ENCODE results near the gene EFEMP1. TPM values are rescaled to one million over a fixed set of nuclear protein-coding genes. Genes with fewer than 3 reads are reported as not detected.

Gene EFEMP1
- total and polyA plus RNA-seq, 2 experiments from 2014 or later, result 54.6 to 63.4 TPM

DNA sequence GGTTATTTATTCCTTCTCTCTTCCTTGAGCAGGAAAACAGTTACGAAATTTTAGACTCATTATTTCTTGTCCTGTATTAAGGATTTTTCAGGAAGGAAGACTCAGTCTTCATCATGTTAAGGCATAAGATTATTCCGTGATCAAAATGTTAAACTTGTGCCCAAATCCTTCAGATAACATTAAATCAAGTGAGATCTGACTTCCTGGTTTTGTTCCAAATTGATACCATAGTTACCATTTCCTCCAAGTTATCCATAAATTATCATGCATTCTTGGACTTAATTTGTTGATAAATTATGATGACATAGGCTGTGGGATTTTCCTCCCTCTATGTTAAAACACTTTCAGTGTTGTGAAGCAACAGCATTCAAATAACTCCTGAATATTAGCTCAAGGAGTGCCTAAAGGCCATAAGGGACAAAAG is 31.9 kb downstream of the EFEMP1 start:
- Histone ChIP-seq H3K27me3 (no peaks in the 10 kb centered on the region), H4K20me1 (ENCODE audit: insufficient read depth, poor library complexity, severe bottlenecking) (no peaks in the 10 kb centered on the region), H3K9me3 (ENCODE audit: low read depth) (no peaks in the 10 kb centered on the region), H2AFZ (no peak overlapping the region), H3K79me2 (no peaks in the 10 kb centered on the region), H3K4me3 (no peak overlapping the region), H3K27ac (no peak overlapping the region), H3K36me3 (replicated peaks; ENCODE audit: insufficient read depth, low read depth) (no peaks in the 10 kb centered on the region), H3K4me2 (no peak overlapping the region), H3K4me1 (ENCODE audit: insufficient read depth) (no peaks in the 10 kb centered on the region), H3K9me2 (replicated peaks; ENCODE audit: insufficient read depth) (no peaks in the 10 kb centered on the region)
- WGBS (ENCODE audit: low lambda C conversion rate, missing lambda C conversion rate), result 87% methylated on average over 2 of the region's 2 CpGs
- no peak for DNase-seq (ENCODE audit: low spot score)
- TF ChIP-seq, protein P1, sequence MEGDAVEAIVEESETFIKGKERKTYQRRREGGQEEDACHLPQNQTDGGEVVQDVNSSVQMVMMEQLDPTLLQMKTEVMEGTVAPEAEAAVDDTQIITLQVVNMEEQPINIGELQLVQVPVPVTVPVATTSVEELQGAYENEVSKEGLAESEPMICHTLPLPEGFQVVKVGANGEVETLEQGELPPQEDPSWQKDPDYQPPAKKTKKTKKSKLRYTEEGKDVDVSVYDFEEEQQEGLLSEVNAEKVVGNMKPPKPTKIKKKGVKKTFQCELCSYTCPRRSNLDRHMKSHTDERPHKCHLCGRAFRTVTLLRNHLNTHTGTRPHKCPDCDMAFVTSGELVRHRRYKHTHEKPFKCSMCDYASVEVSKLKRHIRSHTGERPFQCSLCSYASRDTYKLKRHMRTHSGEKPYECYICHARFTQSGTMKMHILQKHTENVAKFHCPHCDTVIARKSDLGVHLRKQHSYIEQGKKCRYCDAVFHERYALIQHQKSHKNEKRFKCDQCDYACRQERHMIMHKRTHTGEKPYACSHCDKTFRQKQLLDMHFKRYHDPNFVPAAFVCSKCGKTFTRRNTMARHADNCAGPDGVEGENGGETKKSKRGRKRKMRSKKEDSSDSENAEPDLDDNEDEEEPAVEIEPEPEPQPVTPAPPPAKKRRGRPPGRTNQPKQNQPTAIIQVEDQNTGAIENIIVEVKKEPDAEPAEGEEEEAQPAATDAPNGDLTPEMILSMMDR (IDR thresholded peaks at IDR 0.05; ENCODE audit: poor library complexity), result no peak
- TF ChIP-seq EZH2phosphoT487 (IDR thresholded peaks at IDR 0.05; ENCODE audit: low read depth, severe bottlenecking, unreplicated experiment) (no peak), EZH2 (IDR thresholded peaks at IDR 0.05; ENCODE audit: borderline replicate concordance) (no peak)

DNA sequence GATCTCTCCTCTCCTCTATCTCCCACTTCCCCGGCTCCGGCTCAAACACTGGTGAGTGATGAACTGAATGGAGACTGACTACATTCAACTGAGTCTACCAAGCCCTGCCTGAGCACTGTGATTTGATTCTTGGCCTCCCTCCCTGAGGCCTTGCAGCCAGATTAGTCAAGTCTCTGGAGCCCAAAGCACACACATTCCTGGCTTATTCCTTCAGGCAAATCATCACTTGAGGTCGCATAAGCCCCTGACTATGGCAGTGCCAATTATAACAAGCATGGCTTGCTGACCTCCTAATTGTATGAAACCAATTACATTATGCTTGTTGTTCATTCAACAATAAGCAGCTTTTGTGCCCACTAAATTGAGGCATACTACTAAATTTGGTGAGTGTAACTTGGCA is 34.6 kb downstream of the EFEMP1 start:
- Histone ChIP-seq H3K27ac (no peak overlapping the region), H2AFZ (no peak overlapping the region), H3K4me1 (ENCODE audit: insufficient read depth) (no peaks in the 10 kb centered on the region), H3K79me2 (no peaks in the 10 kb centered on the region), H3K9me2 (replicated peaks; ENCODE audit: insufficient read depth) (no peaks in the 10 kb centered on the region), H3K27me3 (no peaks in the 10 kb centered on the region), H4K20me1 (ENCODE audit: insufficient read depth, poor library complexity, severe bottlenecking) (no peaks in the 10 kb centered on the region), H3K4me2 (no peak overlapping the region), H3K4me3 (no peak overlapping the region), H3K9me3 (ENCODE audit: low read depth) (no peaks in the 10 kb centered on the region), H3K36me3 (replicated peaks; ENCODE audit: insufficient read depth, low read depth) (no peaks in the 10 kb centered on the region)
- TF ChIP-seq EZH2 (IDR thresholded peaks at IDR 0.05; ENCODE audit: borderline replicate concordance) (no peak), EZH2phosphoT487 (IDR thresholded peaks at IDR 0.05; ENCODE audit: low read depth, severe bottlenecking, unreplicated experiment) (no peak)
- TF ChIP-seq, protein P1 (IDR thresholded peaks at IDR 0.05; ENCODE audit: poor library complexity), result no peak
- DNase-seq (ENCODE audit: low spot score), result no peak
- 83% methylated on average over 3 of the region's 3 CpGs for WGBS (ENCODE audit: low lambda C conversion rate, missing lambda C conversion rate)

DNA sequence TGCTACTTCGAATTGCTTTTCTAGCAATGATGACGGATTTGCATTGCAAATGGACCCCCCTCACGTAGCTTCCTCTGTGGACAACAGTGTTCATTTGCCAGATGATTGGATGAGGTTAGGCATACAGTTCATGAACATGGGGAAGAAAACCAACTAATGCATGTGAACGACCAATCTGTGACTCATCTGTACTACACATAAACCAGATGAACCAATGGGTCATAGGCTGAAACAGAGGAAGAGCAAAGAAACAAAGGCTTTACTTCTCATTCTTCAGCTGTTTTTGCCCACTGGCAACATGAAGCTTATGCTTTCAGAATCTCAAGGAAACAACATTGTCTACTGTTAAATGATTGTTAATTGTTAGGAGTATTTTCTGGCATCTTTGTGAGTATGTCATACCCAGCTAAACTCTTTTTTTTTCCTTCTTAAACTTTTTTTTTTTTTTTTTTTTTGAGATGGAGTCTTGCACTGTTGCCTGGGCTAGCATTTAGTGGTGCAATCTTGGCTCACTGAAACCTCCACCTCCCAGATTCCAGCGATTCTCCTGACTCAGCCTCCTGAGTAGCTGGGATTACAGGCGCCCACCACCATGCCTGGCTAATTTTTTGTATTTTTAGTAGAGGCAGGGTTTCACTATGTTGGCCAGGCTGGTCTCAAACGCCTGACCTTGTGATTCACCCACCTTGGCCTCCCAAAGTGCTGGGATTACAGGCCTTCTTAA is 35.5 kb downstream of the EFEMP1 start:
- 86% methylated on average over 7 of the region's 7 CpGs for WGBS (ENCODE audit: low lambda C conversion rate, missing lambda C conversion rate)

More for the DNA sequence above, 35.5 kb downstream of the EFEMP1 start:
- Histone ChIP-seq H3K4me1 (ENCODE audit: insufficient read depth) (no peaks in the 10 kb centered on the region), H3K79me2 (no peaks in the 10 kb centered on the region), H2AFZ (no peak overlapping the region), H3K9me3 (ENCODE audit: low read depth) (no peaks in the 10 kb centered on the region), H3K4me3 (no peak overlapping the region), H3K9me2 (replicated peaks; ENCODE audit: insufficient read depth) (no peaks in the 10 kb centered on the region), H3K27ac (no peak overlapping the region), H3K36me3 (replicated peaks; ENCODE audit: insufficient read depth, low read depth) (no peaks in the 10 kb centered on the region), H3K27me3 (no peaks in the 10 kb centered on the region), H3K4me2 (no peak overlapping the region), H4K20me1 (ENCODE audit: insufficient read depth, poor library complexity, severe bottlenecking) (no peaks in the 10 kb centered on the region)
- TF ChIP-seq EZH2 (IDR thresholded peaks at IDR 0.05; ENCODE audit: borderline replicate concordance) (no peak), EZH2phosphoT487 (IDR thresholded peaks at IDR 0.05; ENCODE audit: low read depth, severe bottlenecking, unreplicated experiment) (no peak)
- TF ChIP-seq, protein P1 (IDR thresholded peaks at IDR 0.05; ENCODE audit: poor library complexity), result no peak
- DNase-seq (ENCODE audit: low spot score), result no peak

Data from hepatocyte (in vitro differentiated cells).